ENCODE measurements around the gene CASQ2. TPM values are rescaled to one million over a fixed set of nuclear protein-coding genes. Genes with fewer than 3 reads are reported as not detected.

The CASQ2 gene
- total and polyA plus RNA-seq, 2 of the 4 experiments (the other 2 are of a cell fraction), result not detected

- H3K9ac ChIP-seq (ENCODE audit: low read depth, low read length), result no peak overlapping the region
- H3K18ac ChIP-seq (ENCODE audit: low read depth, low read length), result no peak overlapping the region
- ChIA-PET POLR2A (ENCODE audit: unreplicated experiment) (no interaction called here), CTCF (no interaction called here)
- no peak overlapping the region for H2BK5ac ChIP-seq (ENCODE audit: low read depth, low read length, poor library complexity, severe bottlenecking)
- H3K56ac ChIP-seq (ENCODE audit: extremely low read depth, insufficient read depth, low read length), result no peak overlapping the region
- no peak overlapping the region for H3K4ac ChIP-seq (ENCODE audit: low read depth, low read length)
- in situ Hi-C loops (cut with MboI; ENCODE audit: low sequenced_read_pairs) (no loop called here), dilution Hi-C loops (cut with HindIII; ENCODE audit: low sequenced_read_pairs, unreplicated experiment) (no loop called here), intact Hi-C loops (cut with micrococcal nuclease) (no loop called here)
- H3K79me1 ChIP-seq (ENCODE audit: low read depth in 1 of 2, low read length in 2 of 2), result no peaks in the 10 kb centered on the region
- no peak overlapping the region for H3K4me3 ChIP-seq (ENCODE audit: insufficient read depth, low read depth, low read length)
- H3K4me2 ChIP-seq (ENCODE audit: low read depth, low read length), result no peak overlapping the region
- no peaks in the 10 kb centered on the region for H3K36me3 ChIP-seq (ENCODE audit: control insufficient read depth, insufficient read depth, low read length)
- H4K91ac ChIP-seq (ENCODE audit: insufficient read depth, low read depth, low read length), result no peak overlapping the region
- H2AFZ ChIP-seq (replicated peaks; ENCODE audit: low read length, poor library complexity), result no peak overlapping the region
- peaks cover 13% of the 10 kb centered on the region for H3K27me3 ChIP-seq (ENCODE audit: control insufficient read depth, insufficient read depth, low read length)
- H3K9me1 ChIP-seq (ENCODE audit: insufficient read depth, low read length), result no peaks in the 10 kb centered on the region
- no TSS peak for BruUV-seq (replicated peaks)
- no peak overlapping the region for H3K14ac ChIP-seq (replicated peaks; ENCODE audit: low read depth, low read length)
- no peak overlapping the region for H3K27ac ChIP-seq (ENCODE audit: insufficient read depth, low read length)
- H4K5ac ChIP-seq (ENCODE audit: low read depth, low read length), result no peak overlapping the region
- ATAC-seq (ENCODE audit: low read depth) (no peak), DNase-seq (no peak)
- no peaks in the 10 kb centered on the region for H3K9me3 ChIP-seq (ENCODE audit: control insufficient read depth, insufficient read depth, low read length)
- no peak overlapping the region for H2BK120ac ChIP-seq (ENCODE audit: low read depth, low read length)
- no peaks in the 10 kb centered on the region for H3K4me1 ChIP-seq (ENCODE audit: control insufficient read depth, insufficient read depth, low read length)
- TF ChIP-seq RAD21 (IDR thresholded peaks at IDR 0.05; ENCODE audit: low read length) (no peak), MAZ (IDR thresholded peaks at IDR 0.05; ENCODE audit: borderline replicate concordance, low read depth, low read length) (no peak), USF2 (IDR thresholded peaks at IDR 0.05; ENCODE audit: low read depth, low read length) (no peak), MXI1 (IDR thresholded peaks at IDR 0.05; ENCODE audit: borderline replicate concordance, low read depth, low read length) (no peak), POLR2A (IDR thresholded peaks at IDR 0.05; ENCODE audit: low read depth, low read length) (no peak), NFE2L2 (IDR thresholded peaks at IDR 0.05; ENCODE audit: low read depth, low read length) (no peak), CHD1 (IDR thresholded peaks at IDR 0.05; ENCODE audit: low read depth, low read length) (no peak), CTCF (conservative IDR thresholded peaks at IDR 0.05; ENCODE audit: low read depth, low read length) (no peak), MAFK (IDR thresholded peaks at IDR 0.05; ENCODE audit: low read depth, low read length) (no peak), SMC3 (IDR thresholded peaks at IDR 0.05; ENCODE audit: low read depth, low read length) (no peak), CEBPB (IDR thresholded peaks at IDR 0.05; ENCODE audit: low read depth, low read length) (no peak), RCOR1 (IDR thresholded peaks at IDR 0.05; ENCODE audit: insufficient replicate concordance, low read length) (no peak), ELK1 (IDR thresholded peaks at IDR 0.05; ENCODE audit: borderline replicate concordance, low read depth, low read length) (no peak)
- H2AK9ac ChIP-seq (replicated peaks; ENCODE audit: low read depth, low read length, poor library complexity), result no peak overlapping the region
- H4K20me1 ChIP-seq (ENCODE audit: insufficient read depth, low read length), result no peaks in the 10 kb centered on the region
- WGBS, 2 experiments (ENCODE audit: extremely low coverage in 2 of 2, insufficient read length in 1 of 2), result 0% methylated on average over 1 of the region's 9 CpGs; no CpG with 5 or more reads in 1 of the 2 experiments
- no peak overlapping the region for H3K23ac ChIP-seq (ENCODE audit: low read depth, low read length)
- H2BK20ac ChIP-seq (ENCODE audit: low read depth, low read length), result no peak overlapping the region
- H4K8ac ChIP-seq (ENCODE audit: low read depth in 2 of 2, low read length in 2 of 2), result no peak overlapping the region
- no peak overlapping the region for H2BK15ac ChIP-seq (ENCODE audit: low read depth, low read length)
- no peak overlapping the region for H2AK5ac ChIP-seq (ENCODE audit: low read depth, low read length)
Measured at GRCh38 chr1:115793162-115793561, 24.6 kb upstream of the CASQ2 start.

All from IMR-90 (cell line).